T47D (cell line): ENCODE data around the gene PCDHGC5.

ENCODE experiments used
- DNase-seq, 2 experiments: peaks; one replicate each; pipeline versions ENCODE4 v3.0.0 to v3.0.0-alpha.2; 2011 to 2012; ENCODE audit warnings: low read depth in 1 of 2, low spot score in 1 of 2
- JUND ChIP-seq: IDR thresholded peaks from 2 replicates; pipeline ENCODE4 v1.6.1; 2012; ENCODE audit warnings: low read depth
- in situ Hi-C: cut with HindIII; loops from 2 replicates; pipeline ENCODE4 v1.10.0; 2016; ENCODE audit warnings: low sequenced_read_pairs, low pct_unique_long_range_greater_than_20kb

Gene PCDHGC5

GRCh38 chr5:141529873-141530272, 41.0 kb downstream of the PCDHGC5 start:
- in situ Hi-C loops, result no loop called here
- no peak for TF ChIP-seq JUND
- no peak for DNase-seq

GRCh38 chr5:141532726-141533125, 43.8 kb downstream of the PCDHGC5 start:
- in situ Hi-C loops, result no loop called here
- DNase-seq, result no peak
- no peak for TF ChIP-seq JUND

- in situ Hi-C loops, result no loop called here
- no peak for DNase-seq
- TF ChIP-seq JUND, result no peak
Measured at GRCh38 chr5:141533897-141534296, 45.0 kb downstream of the PCDHGC5 start.

DNA sequence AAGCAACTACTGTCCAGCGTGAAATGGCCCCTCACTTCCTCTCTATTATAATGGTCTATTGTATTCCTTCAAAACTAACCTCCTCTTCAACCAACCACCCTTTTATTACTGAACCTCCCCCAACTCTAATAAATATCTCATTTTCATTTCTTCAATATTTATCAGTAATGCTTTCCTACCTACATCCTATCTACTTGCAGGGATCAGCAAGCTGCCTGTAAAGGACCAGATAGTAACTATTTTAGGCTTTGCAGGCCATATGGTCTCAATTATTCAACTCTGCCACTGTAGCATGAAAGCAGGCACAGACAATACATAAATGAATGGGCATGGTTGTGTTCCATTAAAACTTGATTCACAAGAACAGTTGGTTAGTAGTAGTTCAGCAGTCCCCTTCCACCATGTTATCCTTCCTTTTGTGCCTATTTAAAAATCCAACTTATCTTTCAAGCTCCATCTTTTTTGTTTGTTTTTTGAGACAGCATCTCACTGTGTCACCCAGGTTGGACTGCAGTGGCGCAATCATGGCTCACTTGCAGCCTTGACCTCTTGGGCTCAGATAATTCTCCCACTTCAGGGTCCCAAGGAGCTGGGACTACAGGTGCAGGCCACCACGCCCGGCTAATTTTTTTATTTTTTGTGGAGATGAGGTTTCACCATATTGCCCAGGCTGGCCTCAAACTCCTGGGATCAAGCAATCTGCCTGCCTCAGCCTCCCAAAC, 45.8 kb downstream of the PCDHGC5 start:
- no peak for TF ChIP-seq JUND
- in situ Hi-C loops, result no loop called here
- no peak for DNase-seq
